ENCODE data around the gene PBXIP1. TPM values are rescaled to one million over a fixed set of nuclear protein-coding genes. Genes with fewer than 3 reads are reported as not detected.

Gene PBXIP1
- total and polyA plus RNA-seq, 2 of the 13 experiments (the other 11 are each of a cell fraction or from before 2014, with no cell fraction given) = 16.3 to 31.9 TPM

- no peak for TF ChIP-seq FOXC1 (CRISPR knock-in tag; IDR thresholded peaks at IDR 0.05; ENCODE audit: borderline replicate concordance)
- TF ChIP-seq ZBTB49 (CRISPR knock-in tag; IDR thresholded peaks at IDR 0.05; ENCODE audit: borderline replicate concordance) = no peak
- TF ChIP-seq ASH2L (IDR thresholded peaks at IDR 0.05; ENCODE audit: insufficient read length, low read depth, low read length) = peak; percentile 88
- peak; percentile 38; the same call in 1 of the 2 replicates for TF ChIP-seq ZNF343 (CRISPR knock-in tag; IDR thresholded peaks at IDR 0.05)
- peak; percentile 66; the same call in 1 of the 2 replicates for TF ChIP-seq NCOR1 (IDR thresholded peaks at IDR 0.05; ENCODE audit: borderline replicate concordance, low read length)
- TF ChIP-seq HOXA5 (CRISPR knock-in tag; IDR thresholded peaks at IDR 0.05) = no peak
- TF ChIP-seq NFATC3 (CRISPR knock-in tag; IDR thresholded peaks at IDR 0.05) = no peak
- no peak for TF ChIP-seq ZNF558 (CRISPR knock-in tag; IDR thresholded peaks at IDR 0.05; ENCODE audit: borderline replicate concordance)
- no peak for TF ChIP-seq ATF1 (CRISPR knock-in tag; IDR thresholded peaks at IDR 0.05)
- TF ChIP-seq ZSCAN5A (CRISPR knock-in tag; IDR thresholded peaks at IDR 0.05; ENCODE audit: borderline replicate concordance) = no peak
- no peak for TF ChIP-seq REPIN1 (CRISPR knock-in tag; IDR thresholded peaks at IDR 0.05; ENCODE audit: borderline replicate concordance, low read depth)
- TF ChIP-seq ISL2 (CRISPR knock-in tag; IDR thresholded peaks at IDR 0.05) = no peak; the same call in 1 of the 2 replicates
- no peak for TF ChIP-seq ZNF205 (CRISPR knock-in tag; IDR thresholded peaks at IDR 0.05)
- no peak for TF ChIP-seq ZNF709 (CRISPR knock-in tag; IDR thresholded peaks at IDR 0.05)
- TF ChIP-seq JUNB (CRISPR knock-in tag; IDR thresholded peaks at IDR 0.05; ENCODE audit: borderline replicate concordance) = no peak
- TF ChIP-seq AKAP8 (CRISPR knock-in tag; IDR thresholded peaks at IDR 0.05) = 0 out of 2 replicates have a peak, but pooled peaks have one; percentile 20
- TF ChIP-seq, protein P1, sequence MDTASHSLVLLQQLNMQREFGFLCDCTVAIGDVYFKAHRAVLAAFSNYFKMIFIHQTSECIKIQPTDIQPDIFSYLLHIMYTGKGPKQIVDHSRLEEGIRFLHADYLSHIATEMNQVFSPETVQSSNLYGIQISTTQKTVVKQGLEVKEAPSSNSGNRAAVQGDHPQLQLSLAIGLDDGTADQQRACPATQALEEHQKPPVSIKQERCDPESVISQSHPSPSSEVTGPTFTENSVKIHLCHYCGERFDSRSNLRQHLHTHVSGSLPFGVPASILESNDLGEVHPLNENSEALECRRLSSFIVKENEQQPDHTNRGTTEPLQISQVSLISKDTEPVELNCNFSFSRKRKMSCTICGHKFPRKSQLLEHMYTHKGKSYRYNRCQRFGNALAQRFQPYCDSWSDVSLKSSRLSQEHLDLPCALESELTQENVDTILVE (CRISPR knock-in tag; IDR thresholded peaks at IDR 0.05) = no peak
- TF ChIP-seq PLSCR1 (CRISPR knock-in tag; IDR thresholded peaks at IDR 0.05; ENCODE audit: borderline replicate concordance) = no peak
- TF ChIP-seq ZNF383 (CRISPR knock-in tag; IDR thresholded peaks at IDR 0.05; ENCODE audit: borderline replicate concordance) = no peak
- TF ChIP-seq, protein P2, sequence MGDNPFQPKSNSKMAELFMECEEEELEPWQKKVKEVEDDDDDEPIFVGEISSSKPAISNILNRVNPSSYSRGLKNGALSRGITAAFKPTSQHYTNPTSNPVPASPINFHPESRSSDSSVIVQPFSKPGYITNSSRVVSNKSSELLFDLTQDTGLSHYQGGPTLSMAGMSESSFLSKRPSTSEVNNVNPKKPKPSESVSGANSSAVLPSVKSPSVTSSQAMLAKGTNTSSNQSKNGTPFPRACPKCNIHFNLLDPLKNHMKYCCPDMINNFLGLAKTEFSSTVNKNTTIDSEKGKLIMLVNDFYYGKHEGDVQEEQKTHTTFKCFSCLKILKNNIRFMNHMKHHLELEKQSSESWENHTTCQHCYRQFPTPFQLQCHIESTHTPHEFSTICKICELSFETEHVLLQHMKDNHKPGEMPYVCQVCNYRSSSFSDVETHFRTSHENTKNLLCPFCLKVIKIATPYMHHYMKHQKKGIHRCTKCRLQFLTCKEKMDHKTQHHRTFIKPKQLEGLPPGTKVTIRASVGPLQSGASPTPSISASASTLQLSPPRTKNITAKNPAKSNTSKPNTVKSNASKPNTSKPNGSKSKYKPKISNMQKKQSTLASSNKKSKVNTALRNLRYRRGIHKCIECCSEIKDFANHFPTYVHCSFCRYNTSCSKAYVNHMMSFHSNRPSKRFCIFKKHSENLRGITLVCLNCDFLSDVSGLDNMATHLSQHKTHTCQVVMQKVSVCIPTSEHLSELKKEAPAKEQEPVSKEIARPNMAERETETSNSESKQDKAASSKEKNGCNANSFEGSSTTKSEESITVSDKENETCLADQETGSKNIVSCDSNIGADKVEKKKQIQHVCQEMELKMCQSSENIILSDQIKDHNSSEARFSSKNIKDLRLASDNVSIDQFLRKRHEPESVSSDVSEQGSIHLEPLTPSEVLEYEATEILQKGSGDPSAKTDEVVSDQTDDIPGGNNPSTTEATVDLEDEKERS (CRISPR knock-in tag; IDR thresholded peaks at IDR 0.05) = no peak
- peak; percentile 62; the same call in 1 of the 2 replicates for TF ChIP-seq MEIS2 (CRISPR knock-in tag; IDR thresholded peaks at IDR 0.05)
These were observed 23.9 kb downstream of the PBXIP1 start (continued) for GRCh38 chr1:154931940-154932487.
